Left lobe of liver (tissue), 2 donors: ENCODE measurements around the gene SPEF1. TPM values are rescaled to one million over a fixed set of nuclear protein-coding genes. Genes with fewer than 3 reads are reported as not detected.
"Not testable (repeated sequence)": the region's sequence is repeated elsewhere in the genome, so short reads cannot be mapped to it uniquely, and the experiment has no call there.

Experiments
- ATAC-seq: fragments of 200-7000 bp; cut with Tn5 transposase; one replicate; pipeline ENCODE4 v1.9.1; 2020; ENCODE audit warnings: mild to moderate bottlenecking, moderate library complexity
- DNase-seq: peaks from one replicate; pipeline ENCODE4 v3.0.0-alpha.2; 2020; ENCODE audit warnings: low spot score
- total RNA-seq: library from RNA; stranded (reverse); gene quantifications from one replicate; pipeline ENCODE4 v1.2.1, GENCODE V29; 2021
- donor health status: DM: no; HTN: no; CAD: no; lungs with moderate emphysema.
- donor health status: DM: no; HTN: yes; CAD: no.

Gene SPEF1
- total RNA-seq, 1 donor from 2014 or later, result 0.10 TPM

DNA sequence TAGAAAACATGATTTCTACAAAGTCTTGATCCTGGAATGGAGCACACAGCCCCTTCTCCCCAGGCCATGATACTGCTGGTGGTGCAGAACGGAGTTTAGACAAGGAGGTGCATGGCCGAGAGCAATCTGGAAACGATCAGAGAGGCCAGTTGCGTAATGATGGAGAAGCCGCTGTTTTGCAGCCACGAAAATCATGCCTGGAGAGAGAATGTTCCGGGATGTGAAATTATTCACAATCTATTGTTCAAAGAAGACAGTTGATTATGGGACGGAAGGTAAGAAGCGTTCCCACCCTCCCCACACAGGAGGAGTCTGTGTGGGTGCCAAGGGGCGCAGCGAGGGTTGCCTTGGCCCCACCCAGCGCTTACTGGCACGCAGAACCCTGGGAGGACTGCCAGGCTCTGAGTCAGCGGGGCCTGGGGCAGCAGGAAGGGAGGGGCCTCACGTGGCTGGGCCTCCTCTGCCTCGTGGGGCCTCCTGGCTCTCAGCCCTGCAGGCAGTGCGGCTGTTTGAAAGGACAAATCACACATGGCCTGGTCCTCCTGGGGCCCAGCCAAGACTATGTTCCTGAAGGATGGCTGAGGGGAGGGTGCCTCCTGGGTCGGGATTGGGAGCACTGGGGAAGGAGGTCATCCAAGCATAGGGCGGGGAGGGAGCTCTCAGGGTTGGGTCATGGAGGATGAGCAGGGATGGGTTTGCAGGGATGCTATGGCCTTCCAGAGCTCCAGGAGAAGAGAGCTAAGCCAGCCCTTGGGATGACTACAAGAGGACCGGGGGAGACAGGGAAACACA, 30.4 kb upstream of the SPEF1 start:
- peak; percentile 99 for DNase-seq
- ATAC-seq, result peak; percentile 81

DNA sequence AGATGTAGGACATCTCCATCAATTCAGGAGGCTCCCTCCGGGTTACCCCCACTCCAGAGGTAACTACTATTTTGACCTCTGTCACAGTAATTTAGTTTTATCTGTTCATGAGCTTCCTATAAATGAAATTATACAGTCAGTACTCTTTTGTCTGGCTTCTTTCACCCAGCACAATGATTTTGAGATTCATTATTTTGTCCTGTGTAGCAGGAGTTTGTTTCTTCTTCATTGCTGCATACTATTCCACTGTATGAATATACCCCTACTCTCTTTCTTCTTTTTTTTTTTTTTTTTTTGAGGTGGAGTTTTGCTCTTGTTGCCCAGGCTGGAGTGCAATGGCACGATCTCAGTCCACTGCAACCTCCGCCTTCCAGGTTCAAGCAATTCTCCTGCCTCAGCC, 27.3 kb upstream of the SPEF1 start:
- no peak for ATAC-seq

DNA sequence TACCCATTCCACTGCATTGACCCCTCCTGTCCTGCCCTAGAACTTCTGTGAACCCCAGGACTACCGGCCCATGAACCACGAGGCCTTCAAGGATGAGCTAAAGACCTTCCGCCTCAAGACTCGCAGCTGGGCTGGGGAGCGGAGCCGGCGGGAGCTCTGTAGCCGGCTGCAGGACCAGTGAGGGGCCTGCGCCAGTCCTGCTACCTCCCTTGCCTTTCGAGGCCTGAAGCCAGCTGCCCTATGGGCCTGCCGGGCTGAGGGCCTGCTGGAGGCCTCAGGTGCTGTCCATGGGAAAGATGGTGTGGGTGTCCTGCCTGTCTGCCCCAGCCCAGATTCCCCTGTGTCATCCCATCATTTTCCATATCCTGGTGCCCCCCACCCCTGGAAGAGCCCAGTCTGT, 23.5 kb upstream of the SPEF1 start:
- DNase-seq (no peak), ATAC-seq (no peak)

More for the DNA sequence above, 27.3 kb upstream of the SPEF1 start:
- no peak for DNase-seq

DNA sequence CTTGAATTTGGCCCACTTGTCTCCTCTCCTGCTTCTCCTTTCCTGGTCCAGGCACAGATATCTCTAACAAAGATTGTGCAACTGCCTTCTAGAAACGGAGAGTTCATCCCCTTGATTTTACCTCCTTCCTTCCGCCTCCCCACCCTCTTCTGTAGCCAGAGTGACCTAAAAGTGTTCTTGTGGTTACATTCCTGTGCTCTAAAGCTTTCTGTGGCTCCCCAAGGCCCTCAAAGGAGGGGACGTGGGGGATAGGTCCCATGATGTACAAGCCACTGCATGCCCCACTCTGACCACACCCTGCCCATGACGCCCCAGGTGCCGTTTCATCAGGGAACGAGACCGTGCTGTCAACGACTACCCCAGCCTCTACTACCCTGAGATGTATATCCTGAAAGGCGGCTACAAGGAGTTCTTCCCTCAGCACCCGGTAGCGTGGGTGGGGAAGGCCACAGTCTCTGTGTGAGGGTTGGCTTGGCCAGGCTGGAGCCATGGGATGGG, 23.1 kb upstream of the SPEF1 start:
- DNase-seq (no peak), ATAC-seq (no peak)

DNA sequence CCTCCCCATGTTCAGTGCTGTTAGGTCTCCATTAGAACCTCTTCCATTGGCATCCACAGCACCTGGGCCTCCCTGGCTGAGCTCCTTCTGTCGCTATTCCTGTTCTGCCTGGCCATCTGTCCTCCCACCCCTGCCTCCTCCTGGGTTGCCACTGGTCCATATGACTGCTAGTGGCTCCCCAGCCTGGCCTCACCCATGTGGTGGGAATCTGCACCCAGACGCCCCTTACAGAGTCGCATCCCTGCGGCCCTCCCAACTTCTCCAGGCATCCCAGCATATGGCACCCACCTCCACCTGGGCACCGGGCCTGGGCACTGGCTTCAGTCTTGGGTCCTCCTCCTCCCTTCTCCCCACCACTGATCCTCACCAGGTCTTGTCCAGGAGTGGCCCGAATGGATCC, 22.6 kb upstream of the SPEF1 start:
- ATAC-seq, result no peak
- DNase-seq, result no peak

DNA sequence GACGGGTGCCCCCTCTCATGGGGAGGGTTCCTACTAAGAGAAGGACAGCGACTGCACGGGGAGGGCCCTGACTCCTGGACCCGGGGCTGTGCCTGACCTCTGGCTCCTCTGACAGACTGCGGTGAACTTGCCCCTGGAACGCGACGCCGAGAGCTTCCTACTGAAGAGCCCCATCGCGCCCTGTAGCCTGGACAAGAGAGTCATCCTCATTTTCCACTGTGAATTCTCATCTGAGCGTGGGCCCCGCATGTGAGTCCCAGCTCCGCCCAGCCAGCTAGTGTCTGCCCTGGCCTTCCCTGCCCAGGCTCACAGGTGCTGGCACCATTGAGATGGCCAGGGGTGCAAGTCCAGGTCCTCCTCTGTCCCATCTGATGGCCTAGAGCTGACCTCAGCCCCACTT, 22.0 kb upstream of the SPEF1 start:
- no peak for ATAC-seq
- no peak for DNase-seq

DNA sequence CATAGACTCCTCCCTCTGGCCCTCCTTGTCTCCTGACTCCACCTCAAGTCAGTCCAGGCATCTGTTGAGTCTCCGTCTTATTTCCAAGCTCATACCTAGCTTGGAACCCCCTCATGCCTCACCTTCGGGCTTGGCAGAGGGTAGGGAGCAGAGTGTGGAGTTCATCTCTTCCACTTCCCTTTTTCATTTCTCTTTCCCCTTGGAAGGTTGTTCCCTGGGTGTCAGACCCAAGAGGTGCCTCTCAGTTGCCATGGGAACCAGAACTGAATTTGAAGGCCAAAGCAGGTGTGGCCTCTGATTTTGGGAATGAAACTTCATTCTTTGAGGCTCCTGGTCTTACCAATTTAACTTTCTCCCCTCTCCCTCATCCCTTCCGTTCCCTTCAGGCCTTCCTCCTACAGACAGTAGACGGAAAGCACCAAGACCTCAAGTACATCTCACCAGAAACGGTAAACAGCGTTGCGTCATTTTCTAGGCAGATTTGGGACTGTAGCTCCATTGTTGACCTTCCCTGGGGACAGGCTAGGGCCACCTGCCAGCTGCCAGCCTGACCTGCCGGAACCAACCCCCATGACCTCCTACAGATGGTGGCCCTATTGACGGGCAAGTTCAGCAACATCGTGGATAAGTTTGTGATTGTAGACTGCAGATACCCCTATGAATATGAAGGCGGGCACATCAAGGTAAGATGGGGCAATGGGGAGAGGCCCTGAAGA, 21.4 kb upstream of the SPEF1 start:
- peak; percentile 90 for DNase-seq
- ATAC-seq, result peak; percentile 70

DNA sequence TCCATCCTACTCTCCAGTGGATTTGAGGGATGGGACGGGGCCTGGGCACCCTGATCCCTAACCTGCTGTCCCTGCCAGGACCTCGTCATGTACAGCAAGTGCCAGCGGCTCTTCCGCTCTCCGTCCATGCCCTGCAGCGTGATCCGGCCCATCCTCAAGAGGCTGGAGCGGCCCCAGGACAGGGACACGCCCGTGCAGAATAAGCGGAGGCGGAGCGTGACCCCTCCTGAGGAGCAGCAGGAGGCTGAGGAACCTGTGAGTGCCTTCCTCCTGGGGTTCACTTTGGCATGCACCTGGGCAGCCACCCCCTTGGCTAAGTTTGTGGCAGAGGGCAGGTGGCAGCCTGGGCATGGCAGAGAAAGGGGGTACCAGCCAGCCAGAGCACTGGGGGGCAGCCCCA, 20.6 kb upstream of the SPEF1 start:
- ATAC-seq (no peak), DNase-seq (no peak)

DNA sequence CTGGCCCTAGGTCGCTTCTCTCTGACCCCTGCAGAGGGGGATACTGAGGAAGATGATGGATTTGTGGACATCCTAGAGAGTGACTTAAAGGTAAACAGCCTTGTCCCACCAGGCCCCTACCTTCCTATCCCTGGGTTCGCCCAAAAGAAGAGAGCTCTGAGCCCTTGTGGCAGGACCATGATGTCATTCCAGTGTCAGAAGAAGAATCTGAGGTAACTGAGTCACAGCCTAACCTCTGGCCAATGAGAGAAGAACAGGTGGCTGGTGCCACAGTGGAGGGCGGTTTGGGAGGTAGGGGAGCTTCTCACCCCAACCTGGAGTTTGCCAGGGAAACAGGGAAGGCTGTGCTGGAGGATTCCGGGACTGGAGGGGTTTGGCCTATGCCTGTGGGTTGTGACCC, 20.1 kb upstream of the SPEF1 start:
- DNase-seq, result no peak
- no peak for ATAC-seq

DNA sequence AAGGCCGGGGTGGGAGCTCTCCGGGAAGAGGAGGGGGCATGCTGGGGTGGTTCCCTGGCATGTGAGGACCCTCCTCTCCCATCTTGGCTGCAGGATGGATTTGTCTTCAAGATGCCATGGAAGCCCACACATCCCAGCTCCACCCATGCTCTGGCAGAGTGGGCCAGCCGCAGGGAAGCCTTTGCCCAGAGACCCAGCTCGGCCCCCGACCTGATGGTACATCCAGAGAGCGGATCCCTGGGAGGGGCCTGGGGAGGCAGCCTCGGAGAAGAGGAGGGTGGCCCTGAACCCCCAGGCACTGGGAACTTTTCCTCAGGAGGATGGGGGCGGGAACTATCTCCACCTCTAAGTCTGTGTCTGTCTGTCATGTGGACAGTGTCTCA, 19.6 kb upstream of the SPEF1 start:
- DNase-seq, result no peak

DNA sequence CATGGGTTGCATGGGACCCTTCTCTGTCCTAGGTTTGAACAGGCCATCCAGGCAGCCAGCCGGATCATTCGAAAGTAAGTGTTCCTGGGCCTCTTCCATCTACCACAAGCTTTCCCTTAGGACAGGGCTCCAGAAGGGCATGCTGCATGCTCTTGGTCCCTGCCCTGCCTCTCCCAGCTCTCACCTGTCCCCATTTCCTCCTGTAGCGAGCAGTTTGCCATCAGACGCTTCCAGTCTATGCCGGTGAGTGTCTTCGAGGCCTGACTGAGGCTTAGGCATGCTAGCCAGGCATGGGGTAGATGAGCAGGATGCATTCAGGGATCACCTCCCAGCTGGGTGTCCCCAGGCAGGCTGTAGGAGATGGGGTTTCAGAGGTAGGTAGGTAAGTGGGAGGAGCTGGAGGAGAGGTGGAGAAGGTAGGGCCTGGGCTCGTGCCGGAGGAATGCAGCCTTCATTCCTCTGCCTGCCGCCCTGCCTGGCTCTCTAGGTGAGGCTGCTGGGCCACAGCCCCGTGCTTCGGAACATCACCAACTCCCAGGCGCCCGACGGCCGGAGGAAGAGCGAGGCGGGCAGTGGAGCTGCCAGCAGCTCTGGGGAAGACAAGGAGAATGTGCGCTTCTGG, 19.1 kb upstream of the SPEF1 start:
- no peak for DNase-seq
- no peak for ATAC-seq

More for the DNA sequence above, 19.6 kb upstream of the SPEF1 start:
- ATAC-seq, result no peak

DNA sequence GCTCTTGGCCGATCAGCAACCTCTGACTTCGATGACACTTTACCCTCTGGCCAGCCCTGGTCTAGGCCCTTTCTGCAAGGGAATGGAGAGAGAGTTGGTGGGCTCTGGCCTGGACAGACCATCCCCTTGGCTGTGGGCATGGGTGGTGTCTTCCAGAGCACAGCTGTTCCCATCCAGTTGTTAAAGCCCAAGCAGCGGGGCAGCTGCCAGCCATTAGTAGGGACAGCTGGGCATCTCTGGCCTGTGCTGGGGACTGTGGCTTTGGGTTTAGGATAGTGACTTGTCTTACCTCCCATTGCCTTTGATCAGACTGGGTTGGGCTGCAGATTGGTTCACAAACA, 17.6 kb upstream of the SPEF1 start:
- ATAC-seq (no peak), DNase-seq (no peak)

DNA sequence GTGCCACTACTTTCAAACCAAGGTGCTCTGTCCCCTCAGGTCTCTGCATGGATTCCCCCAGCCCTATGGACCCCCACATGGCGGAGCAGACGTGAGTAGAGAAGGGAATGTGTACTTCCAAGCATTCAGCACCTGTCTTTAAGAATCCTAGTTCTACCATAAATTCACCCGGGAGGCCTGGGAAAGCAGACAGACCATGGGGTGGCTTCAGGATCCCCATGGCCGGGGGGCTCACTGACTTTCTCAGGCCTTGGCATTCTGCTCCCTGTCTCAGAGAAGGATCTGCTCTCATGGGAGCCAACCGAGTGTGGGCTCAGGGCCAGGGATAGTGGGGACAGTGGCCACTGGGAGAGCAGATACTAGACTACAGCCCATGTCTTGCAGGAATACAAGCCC, 17.1 kb upstream of the SPEF1 start:
- peak; percentile 35 for ATAC-seq
- peak; percentile 73 for DNase-seq

DNA sequence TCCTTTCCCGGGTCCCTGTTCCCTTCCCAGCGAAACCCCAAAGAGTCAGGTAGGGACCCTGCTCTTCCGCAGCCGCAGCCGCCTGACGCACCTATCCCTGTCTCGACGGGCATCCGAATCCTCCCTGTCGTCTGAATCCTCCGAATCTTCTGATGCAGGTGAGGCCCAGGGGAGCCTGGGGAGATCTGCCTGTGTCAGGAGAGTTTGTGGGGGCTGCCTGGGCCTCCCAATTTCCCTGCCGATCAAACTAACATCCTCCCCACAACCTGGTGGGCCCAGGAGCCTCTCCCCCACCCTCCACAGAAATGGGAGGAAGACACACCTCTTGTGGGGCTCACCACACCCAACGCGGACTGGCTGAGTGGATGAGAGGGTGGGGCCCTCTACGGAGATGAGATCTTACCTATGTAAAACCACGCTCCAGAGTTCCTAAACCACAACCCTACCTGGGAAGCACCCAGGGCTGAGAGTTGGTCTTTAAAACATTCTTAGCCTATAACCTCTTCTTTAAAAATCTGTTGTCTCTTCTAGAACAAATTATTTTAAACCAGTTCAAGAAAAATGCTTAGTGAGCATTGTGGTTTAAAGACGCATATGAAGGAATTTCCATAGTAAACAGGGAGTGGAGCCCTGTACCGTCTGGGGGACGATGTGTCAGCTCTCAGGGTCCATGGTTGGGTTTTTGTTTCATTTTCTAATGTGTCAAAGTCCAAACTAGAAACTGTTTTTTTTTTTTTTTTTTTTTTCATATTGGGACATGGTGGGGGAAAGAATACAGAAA, 16.5 kb upstream of the SPEF1 start:
- ATAC-seq, result peak; percentile 7
- DNase-seq, result no peak

DNA sequence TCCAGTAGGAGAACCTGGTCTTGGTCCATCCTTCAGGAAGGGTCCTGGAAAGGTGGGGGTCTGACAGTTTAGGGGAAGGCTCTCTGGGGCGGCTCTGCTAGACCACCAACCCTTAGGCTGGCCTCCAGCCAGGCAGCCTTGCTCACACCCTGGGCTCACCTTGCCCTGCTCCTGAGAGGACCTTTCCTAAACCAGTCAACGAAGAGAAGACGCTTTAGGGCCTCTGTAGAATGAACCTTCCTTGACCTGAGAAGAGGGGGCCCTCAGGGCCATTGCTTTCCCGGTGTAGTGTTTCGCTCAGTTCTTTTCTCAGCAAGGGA, 15.9 kb upstream of the SPEF1 start:
- ATAC-seq (no peak), DNase-seq (no peak)

DNA sequence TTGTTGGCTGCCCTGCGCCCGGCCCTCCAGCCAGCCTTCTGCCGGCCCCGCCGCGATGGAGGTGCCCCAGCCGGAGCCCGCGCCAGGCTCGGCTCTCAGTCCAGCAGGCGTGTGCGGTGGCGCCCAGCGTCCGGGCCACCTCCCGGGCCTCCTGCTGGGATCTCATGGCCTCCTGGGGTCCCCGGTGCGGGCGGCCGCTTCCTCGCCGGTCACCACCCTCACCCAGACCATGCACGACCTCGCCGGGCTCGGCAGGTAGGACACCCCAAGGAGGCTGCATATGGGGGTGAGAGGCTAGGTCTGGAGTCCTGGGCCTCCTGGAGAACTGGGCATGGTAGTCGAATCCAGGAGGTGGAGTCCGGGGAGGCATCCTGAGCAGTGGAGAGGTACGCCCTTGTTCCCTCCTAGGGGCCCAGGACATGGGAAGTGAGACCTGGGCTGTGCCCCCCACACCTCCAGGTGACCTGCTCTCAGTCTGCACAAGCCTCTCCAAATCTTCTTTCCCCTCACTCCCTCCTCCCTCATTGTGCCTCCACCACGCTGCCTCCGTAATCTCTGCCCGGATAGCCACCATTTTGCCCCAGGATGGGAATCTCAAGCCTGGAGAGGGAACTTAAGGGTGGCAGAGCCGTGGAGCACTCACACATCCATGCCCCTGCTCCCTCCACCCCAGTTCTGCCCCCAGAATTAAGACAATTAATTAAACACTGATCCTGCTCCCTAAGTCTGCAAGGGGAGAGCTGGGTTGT, 15.4 kb upstream of the SPEF1 start:
- ATAC-seq, result no peak
- no peak for DNase-seq

DNA sequence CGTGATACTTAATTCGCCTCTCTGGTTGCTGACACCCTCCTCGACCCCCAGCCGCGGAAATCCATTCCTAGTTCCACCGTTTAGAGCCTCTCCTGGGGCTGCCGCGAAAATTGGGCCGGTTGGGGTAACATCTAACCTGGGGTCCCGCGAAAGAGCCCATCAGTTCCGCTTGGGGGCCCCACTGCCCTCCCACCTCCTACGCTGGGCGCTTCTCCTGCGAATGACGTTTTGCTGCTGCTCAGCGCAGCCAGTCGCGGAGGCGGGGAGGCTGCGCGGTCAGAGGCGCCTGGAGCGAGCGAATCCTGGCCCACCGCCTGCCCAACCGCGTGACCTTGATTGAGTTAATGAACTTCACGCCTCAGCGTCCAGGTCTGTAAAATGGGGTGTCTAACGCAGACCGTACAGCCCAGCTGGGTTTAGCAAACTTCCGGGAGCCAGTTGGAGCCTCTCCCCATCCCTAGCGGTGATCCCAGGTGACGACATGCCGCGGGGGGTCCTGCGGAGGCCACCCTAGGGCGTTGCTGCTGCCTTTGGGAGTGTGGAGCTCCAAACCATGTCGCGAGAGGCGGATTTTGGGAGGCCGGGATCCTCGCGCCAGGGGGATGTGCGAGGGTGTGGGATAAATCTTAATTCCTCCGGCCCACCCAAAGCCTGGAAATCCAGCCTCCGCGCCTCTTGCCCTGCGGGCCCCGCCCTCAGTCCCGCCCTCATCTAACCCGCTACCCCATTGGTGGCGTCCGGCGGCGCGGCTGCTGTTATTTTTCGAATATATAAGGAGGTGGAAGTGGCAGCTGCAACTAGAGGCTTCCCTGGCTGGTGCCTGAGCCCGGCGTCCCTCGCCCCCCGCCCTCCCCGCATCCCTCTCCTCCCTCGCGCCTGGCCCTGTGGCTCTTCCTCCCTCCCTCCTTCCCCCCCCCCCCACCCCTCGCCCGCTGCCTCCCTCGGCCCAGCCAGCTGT, 14.5 kb upstream of the SPEF1 start, which contains the start of gene CDC25B:
Gene CDC25B, plus strand, starts transcription at position 800 of the 958 bp plus-strand sequence. CDS start 222 bp downstream, outside the sequence.
- DNase-seq (peak; percentile 93), ATAC-seq (peak; percentile 91)

DNA sequence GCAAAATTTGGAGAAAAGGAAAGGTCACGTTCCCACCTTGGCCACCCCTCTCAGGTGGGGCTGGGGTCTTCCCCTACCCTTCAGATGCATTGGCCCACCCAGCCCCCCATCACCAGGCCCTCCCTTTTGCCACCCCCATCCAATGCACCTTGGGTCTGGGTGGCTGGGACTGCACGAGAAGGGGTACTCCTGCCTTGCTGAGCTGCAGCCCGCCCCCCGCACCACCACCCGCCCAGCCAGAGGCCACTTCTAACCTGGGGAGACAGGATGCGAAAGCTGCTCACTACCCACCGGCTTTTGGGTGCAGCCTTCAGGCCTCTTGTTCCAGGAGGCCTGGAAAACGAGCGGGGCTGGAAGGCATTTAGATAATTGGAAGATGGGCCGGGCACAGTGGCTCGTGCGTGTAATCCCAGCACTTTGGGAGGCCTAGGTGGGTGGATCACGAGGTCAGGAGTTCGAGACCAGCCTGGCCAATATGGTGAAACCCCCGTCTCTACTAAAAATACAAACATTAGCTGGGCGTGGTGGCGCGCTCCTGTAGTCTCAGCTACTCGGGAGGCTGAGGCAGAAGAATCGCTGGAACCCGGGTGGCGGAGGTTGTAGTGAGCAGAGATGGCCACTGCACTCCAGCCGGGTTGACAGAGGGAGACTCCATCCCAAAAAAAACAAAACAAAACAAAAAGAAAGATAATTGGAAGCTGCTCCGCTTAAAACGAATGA, 13.6 kb upstream of the SPEF1 start:
- ATAC-seq (no peak), DNase-seq (no peak)

DNA sequence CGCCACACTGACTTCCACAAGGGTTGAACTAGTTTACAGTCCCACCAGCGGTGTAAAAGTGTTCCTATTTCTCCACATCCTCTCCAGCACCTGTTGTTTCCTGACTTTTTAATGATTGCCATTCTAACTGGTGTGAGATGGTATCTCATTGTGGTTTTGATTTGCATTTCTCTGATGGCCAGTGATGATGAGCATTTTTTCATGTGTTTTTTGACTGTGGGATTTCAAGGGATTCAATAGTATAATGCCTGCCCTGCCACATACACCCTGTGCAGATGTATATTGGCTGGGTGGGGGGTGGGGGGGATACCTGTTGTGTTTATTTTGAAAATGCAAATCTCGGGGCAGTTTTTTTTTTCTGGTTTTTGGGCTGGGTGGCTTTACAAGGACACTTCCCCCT, 12.9 kb upstream of the SPEF1 start:
- not testable (repeated sequence) for ATAC-seq, DNase-seq
